Naive thymus-derived CD4-positive, alpha-beta T cell (primary cell): ENCODE results near the gene ETS2. TPM values are rescaled to one million over a fixed set of nuclear protein-coding genes. Genes with fewer than 3 reads are reported as not detected.
"Not testable (repeated sequence)": the region's sequence is repeated elsewhere in the genome, so short reads cannot be mapped to it uniquely, and the experiment has no call there.

Experiments used
- ATAC-seq: fragments of 150-1000 bp; cut with Tn5 transposase; 2 replicates; pipeline ENCODE4 v1.10.0; 2021; ENCODE audit warnings: mild to moderate bottlenecking, moderate library complexity
- CTCF ChIA-PET: fragments of 350-600 bp; sonication (Branson Sonifier 250); formaldehyde crosslinking; loops from one replicate; lab custom pipeline; 2021; ENCODE audit warnings: antibody characterized with exemption; lab: Charles Lee
- POLR2A ChIA-PET: fragments of 350-600 bp; sonication (Branson Sonifier 250); formaldehyde crosslinking; loops from one replicate; lab custom pipeline; 2021; ENCODE audit warnings: antibody characterized with exemption, inconsistent platforms; lab: Charles Lee
- DNase-seq, 9 donors: peaks; one replicate each; pipeline versions ENCODE4 v3.0.0 to v3.0.0-alpha.2; 2020 to 2022; ENCODE audit warnings: mixed read lengths in 1 of 9
- H3K27ac ChIP-seq: one replicate; pipeline ENCODE4 v1.7.0; 2013; ENCODE audit warnings: mild to moderate bottlenecking, low read depth, low read length, moderate library complexity
- H3K27me3 ChIP-seq, 2 donors: one replicate each; pipeline ENCODE4 v1.7.0; 2013; ENCODE audit warnings: low read length in 2 of 2, mild to moderate bottlenecking in 2 of 2, moderate library complexity in 2 of 2; ENCODE audit not compliant: control insufficient read depth in 2 of 2, insufficient read depth in 2 of 2
- H3K36me3 ChIP-seq, 3 experiments: 1 replicate in 2 of 3; 2 replicates in 1 of 3; pipeline ENCODE4 v1.7.0; 2013; ENCODE audit warnings: low read length in 3 of 3, mild to moderate bottlenecking in 3 of 3, moderate library complexity in 1 of 3; ENCODE audit not compliant: insufficient read depth in 3 of 3, control insufficient read depth in 2 of 3
- H3K4me1 ChIP-seq, 2 donors: one replicate each; pipeline ENCODE4 v1.7.0; 2013; ENCODE audit warnings: low read length in 2 of 2, mild to moderate bottlenecking in 2 of 2, moderate library complexity in 1 of 2; ENCODE audit not compliant: control insufficient read depth in 2 of 2, insufficient read depth in 2 of 2
- H3K4me3 ChIP-seq: 2 replicates; pipeline ENCODE4 v1.7.0; 2013; ENCODE audit warnings: mild to moderate bottlenecking, low read length
- H3K9me3 ChIP-seq, 3 experiments: 1 replicate in 2 of 3; 2 replicates in 1 of 3; pipeline ENCODE4 v1.7.0; 2013; ENCODE audit warnings: low read length in 3 of 3; ENCODE audit not compliant: control insufficient read depth in 2 of 3
- H3K27ac Mint-ChIP-seq, 9 donors: one replicate each; pipeline ENCODE4 v1.8.0; 2020 to 2022; ENCODE audit warnings: mixed read lengths in 9 of 9, mild to moderate bottlenecking in 8 of 9, moderate library complexity in 5 of 9, inconsistent platforms in 2 of 9
- H3K27me3 Mint-ChIP-seq, 5 donors: one replicate each; pipeline ENCODE4 v1.8.0; 2021 to 2022; ENCODE audit warnings: mixed read lengths in 5 of 5, mild to moderate bottlenecking in 1 of 5
- H3K36me3 Mint-ChIP-seq, 5 donors: one replicate each; pipeline ENCODE4 v1.8.0; 2020 to 2022; ENCODE audit warnings: mixed read lengths in 5 of 5, mild to moderate bottlenecking in 3 of 5, inconsistent platforms in 1 of 5
- H3K4me1 Mint-ChIP-seq, 7 donors: one replicate each; pipeline ENCODE4 v1.8.0; 2020 to 2022; ENCODE audit warnings: mixed read lengths in 7 of 7, mild to moderate bottlenecking in 3 of 7, inconsistent platforms in 1 of 7
- H3K4me3 Mint-ChIP-seq, 10 donors: one replicate each; pipeline ENCODE4 v1.8.0; 2020 to 2022; ENCODE audit warnings: mild to moderate bottlenecking in 10 of 10, mixed read lengths in 10 of 10, moderate library complexity in 6 of 10, inconsistent platforms in 2 of 10
- H3K9me3 Mint-ChIP-seq, 11 donors: one replicate each; pipeline ENCODE4 v1.8.0; 2020 to 2022; ENCODE audit warnings: mixed read lengths in 11 of 11, mild to moderate bottlenecking in 4 of 11, inconsistent platforms in 1 of 11, moderate library complexity in 1 of 11
- intact Hi-C, 2 donors: fragments of 100-400 bp; cut with micrococcal nuclease; formaldehyde crosslinking; loops; one replicate each; pipeline ENCODE4 v1.15.1; 2023
- polyA plus RNA-seq, 2 donors: library from polyadenylated mRNA; unstranded; fragments of 300-500 nt; fragmentation: Illumina TruSeq; gene quantifications; one replicate each; pipeline ENCODE4 v1.2.3, GENCODE V29; 2021
- total RNA-seq, 6 experiments: library from RNA in 5 of 6; stranded (reverse) in 5 of 6; gene quantifications; 1 replicate in 5 of 6; 2 replicates in 1 of 6; pipeline ENCODE4 v1.2.3 and lab custom pipeline; 2021 to 2026

Gene ETS2
- total and polyA plus RNA-seq, 7 experiments from 2014 or later: 3.4 to 61.1 (median 17.1) TPM

DNA sequence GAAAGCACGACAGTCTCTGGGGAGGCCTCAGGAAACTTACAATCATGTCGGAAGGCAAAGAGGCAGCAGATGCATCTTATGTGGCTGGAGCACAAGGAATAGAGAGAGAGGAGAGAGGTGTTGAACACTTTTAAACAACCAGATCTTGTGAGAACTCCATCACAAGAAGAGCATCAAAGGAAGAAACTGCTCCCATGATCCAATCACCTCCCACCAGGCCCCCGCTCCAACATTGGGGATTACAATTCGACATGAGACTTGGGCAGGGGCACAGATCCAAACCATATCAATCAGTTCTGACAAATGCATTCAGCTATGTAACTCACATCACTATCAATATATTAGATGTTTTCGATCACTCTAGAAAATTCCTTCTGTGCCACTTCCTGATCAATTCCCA is 37.6 kb downstream of the ETS2 start:
- no peak overlapping the region for H3K27ac ChIP-seq
- no peak overlapping the region for H3K4me3 ChIP-seq
- Mint-ChIP-seq H3K36me3 (peaks cover 0 to 1% (median 0%) of the 10 kb centered on the region in 5 donors), H3K4me3 (no peak overlapping the region), H3K27ac (no peak overlapping the region), H3K27me3 (no peaks in the 10 kb centered on the region), H3K9me3 (no peaks in the 10 kb centered on the region), H3K4me1 (peaks cover 0 to 2% (median 0%) of the 10 kb centered on the region in 7 donors)
- H3K4me1 ChIP-seq: no peaks in the 10 kb centered on the region
- no peaks in the 10 kb centered on the region for H3K36me3 ChIP-seq
- CTCF ChIA-PET: no interaction called here
- intact Hi-C loops: no loop called here
- DNase-seq: no peak
- ATAC-seq: no peak
- no peaks in the 10 kb centered on the region for H3K27me3 ChIP-seq
- POLR2A ChIA-PET: no interaction called here
- H3K9me3 ChIP-seq: no peaks in the 10 kb centered on the region

GRCh38 chr21:38843806-38844503 is 38.2 kb downstream of the ETS2 start:
- no peaks in the 10 kb centered on the region for H3K9me3 Mint-ChIP-seq
- POLR2A ChIA-PET: no interaction called here
- CTCF ChIA-PET: no interaction called here
- no peak overlapping the region for H3K27ac Mint-ChIP-seq
- ATAC-seq: no peak
- DNase-seq: no peak
- peaks cover 0 to 1% (median 0%) of the 10 kb centered on the region in 5 donors for H3K36me3 Mint-ChIP-seq
- Histone ChIP-seq H3K27ac (no peak overlapping the region), H3K9me3 (no peaks in the 10 kb centered on the region), H3K4me1 (no peaks in the 10 kb centered on the region), H3K27me3 (no peaks in the 10 kb centered on the region), H3K36me3 (no peaks in the 10 kb centered on the region), H3K4me3 (no peak overlapping the region)
- H3K4me1 Mint-ChIP-seq: peaks cover 0 to 2% (median 0%) of the 10 kb centered on the region in 7 donors
- intact Hi-C loops: no loop called here
- no peaks in the 10 kb centered on the region for H3K27me3 Mint-ChIP-seq
- H3K4me3 Mint-ChIP-seq: no peak overlapping the region

GRCh38 chr21:38845374-38845773 is 39.6 kb downstream of the ETS2 start:
- H3K27me3 ChIP-seq, H3K36me3 Mint-ChIP-seq, ATAC-seq, H3K36me3 ChIP-seq, CTCF ChIA-PET, H3K27ac ChIP-seq, POLR2A ChIA-PET, DNase-seq, H3K9me3 Mint-ChIP-seq, intact Hi-C loops, H3K4me3 ChIP-seq, H3K4me1 ChIP-seq, H3K4me3 Mint-ChIP-seq, H3K9me3 ChIP-seq, H3K4me1 Mint-ChIP-seq, H3K27ac Mint-ChIP-seq, H3K27me3 Mint-ChIP-seq: not testable (repeated sequence)

- Histone ChIP-seq H3K36me3 (no peaks in the 10 kb centered on the region), H3K4me3 (no peak overlapping the region), H3K9me3 (no peaks in the 10 kb centered on the region), H3K27ac (no peak overlapping the region), H3K27me3 (no peaks in the 10 kb centered on the region), H3K4me1 (no peaks in the 10 kb centered on the region)
- ATAC-seq: no peak
- ChIA-PET POLR2A (no interaction called here), CTCF (no interaction called here)
- peaks cover 0 to 3% (median 0%) of the 10 kb centered on the region in 7 donors for H3K4me1 Mint-ChIP-seq
- H3K4me3 Mint-ChIP-seq: no peak overlapping the region
- intact Hi-C loops: no loop called here
- peaks cover 0 to 4% (median 0%) of the 10 kb centered on the region in 5 donors for H3K27me3 Mint-ChIP-seq
- H3K36me3 Mint-ChIP-seq: peaks cover 0 to 1% (median 0%) of the 10 kb centered on the region in 5 donors
- no peak overlapping the region for H3K27ac Mint-ChIP-seq
- no peak for DNase-seq
- H3K9me3 Mint-ChIP-seq: no peaks in the 10 kb centered on the region
Observed at GRCh38 chr21:38847556-38847955, 41.8 kb downstream of the ETS2 start.

GRCh38 chr21:38848187-38848609 is 42.5 kb downstream of the ETS2 start:
- Mint-ChIP-seq H3K4me3 (no peak overlapping the region), H3K4me1 (peaks cover 0 to 3% (median 0%) of the 10 kb centered on the region in 7 donors), H3K36me3 (peaks cover 0 to 3% (median 0%) of the 10 kb centered on the region in 5 donors), H3K27ac (no peak overlapping the region), H3K27me3 (peaks cover 0 to 6% (median 0%) of the 10 kb centered on the region in 5 donors), H3K9me3 (no peaks in the 10 kb centered on the region)
- Histone ChIP-seq H3K4me3 (no peak overlapping the region), H3K9me3 (no peaks in the 10 kb centered on the region), H3K27me3 (no peaks in the 10 kb centered on the region), H3K36me3 (no peaks in the 10 kb centered on the region), H3K4me1 (no peaks in the 10 kb centered on the region), H3K27ac (no peak overlapping the region)
- CTCF ChIA-PET: no interaction called here
- no peak for DNase-seq
- intact Hi-C loops: no loop called here
- no peak for ATAC-seq
- POLR2A ChIA-PET: no interaction called here

- Histone ChIP-seq H3K4me3 (no peak overlapping the region), H3K27me3 (no peaks in the 10 kb centered on the region), H3K36me3 (no peaks in the 10 kb centered on the region), H3K4me1 (no peaks in the 10 kb centered on the region), H3K27ac (no peak overlapping the region), H3K9me3 (no peaks in the 10 kb centered on the region)
- Mint-ChIP-seq H3K27me3 (peaks cover 0 to 6% (median 2%) of the 10 kb centered on the region in 5 donors), H3K4me3 (no peak overlapping the region), H3K36me3 (peaks cover 0 to 3% (median 0%) of the 10 kb centered on the region in 5 donors), H3K9me3 (no peaks in the 10 kb centered on the region), H3K27ac (no peak overlapping the region), H3K4me1 (peaks cover 0 to 3% (median 0%) of the 10 kb centered on the region in 7 donors)
- DNase-seq (no peak), ATAC-seq (no peak)
- intact Hi-C loops: no loop called here
- POLR2A ChIA-PET: no interaction called here
- CTCF ChIA-PET: no interaction called here
Observed at GRCh38 chr21:38849776-38850175, 44.0 kb downstream of the ETS2 start.
